Eye (tissue), 1 donor: ENCODE data around the gene ATP13A3.
A peak's percentile ranks its signal among the peaks of the same experiment; 100 is the strongest.
"Not testable (repeated sequence)": the region's sequence is repeated elsewhere in the genome, so short reads cannot be mapped to it uniquely, and the experiment has no call there.

Experiments
- DNase-seq: peaks from one replicate; pipeline ENCODE4 v3.0.0-alpha.2; 2015

Gene ATP13A3

GRCh38 chr3:194499516-194499915 lies 12.7 kb upstream of the ATP13A3 start:
- not testable (repeated sequence) for DNase-seq

GRCh38 chr3:194497799-194498575 lies 11.2 kb upstream of the ATP13A3 start:
- DNase-seq: no peak

GRCh38 chr3:194496217-194496919 lies 9.6 kb upstream of the ATP13A3 start:
- DNase-seq: no peak

- DNase-seq: no peak
Observed at GRCh38 chr3:194494951-194495374, 8.2 kb upstream of the ATP13A3 start.

- not testable (repeated sequence) for DNase-seq
Observed at GRCh38 chr3:194493995-194494927, 7.5 kb upstream of the ATP13A3 start.

GRCh38 chr3:194492001-194492400 lies 5.2 kb upstream of the ATP13A3 start:
- no peak for DNase-seq

GRCh38 chr3:194489736-194490612 lies 3.2 kb upstream of the ATP13A3 start:
- DNase-seq: no peak

GRCh38 chr3:194488055-194488742 lies 1.4 kb upstream of the ATP13A3 start:
- DNase-seq: no peak

- DNase-seq: no peak
Observed at GRCh38 chr3:194487289-194488054, 670 bp upstream of the ATP13A3 start.

GRCh38 chr3:194485881-194486539 lies 792 bp downstream of the ATP13A3 start:
- peak; percentile 65 for DNase-seq

GRCh38 chr3:194485468-194485880 lies 1.3 kb downstream of the ATP13A3 start:
- peak; percentile 30 for DNase-seq

GRCh38 chr3:194484614-194485013 lies 2.2 kb downstream of the ATP13A3 start:
- DNase-seq: no peak

GRCh38 chr3:194483850-194484249 lies 3.0 kb downstream of the ATP13A3 start:
- DNase-seq: no peak

GRCh38 chr3:194482830-194483229 lies 4.0 kb downstream of the ATP13A3 start:
- DNase-seq: not testable (repeated sequence)

GRCh38 chr3:194482196-194482593 lies 4.6 kb downstream of the ATP13A3 start:
- no peak for DNase-seq

GRCh38 chr3:194481525-194482195 lies 5.1 kb downstream of the ATP13A3 start:
- DNase-seq: no peak

- no peak for DNase-seq
Observed at GRCh38 chr3:194481103-194481502, 5.7 kb downstream of the ATP13A3 start.

GRCh38 chr3:194476784-194477183 lies 10.0 kb downstream of the ATP13A3 start:
- no peak for DNase-seq

- no peak for DNase-seq
Observed at GRCh38 chr3:194475978-194476377, 10.8 kb downstream of the ATP13A3 start.
